CD4-positive, CD25-positive, alpha-beta regulatory T cell (primary cell): ENCODE measurements around the gene GORAB. TPM values are rescaled to one million over a fixed set of nuclear protein-coding genes. Genes with fewer than 3 reads are reported as not detected.

Experiments
- polyA plus RNA-seq, 4 donors: library from polyadenylated mRNA; unstranded; fragments of 300-500 nt; fragmentation: Illumina TruSeq; gene quantifications; one replicate each; pipeline ENCODE4 v1.2.3, GENCODE V29; 2021
- total RNA-seq: library from RNA; stranded (reverse); gene quantifications from one replicate; pipeline ENCODE4 v1.2.3, GENCODE V29; 2022

Gene GORAB
- total and polyA plus RNA-seq, 5 donors from 2014 or later: 3.7 to 29.8 (median 4.9) TPM

Other genes starting within 250 kb of the GORAB start
- gene PRRX1, start 132.0 kb downstream of the GORAB start, total RNA-seq: not detected
- 1 to 10 TPM in 1 of 4 donors, under 1 TPM in 1, not detected in 2; 0.11 to 1.3 TPM for gene PRRX1, start 132.0 kb downstream of the GORAB start, polyA plus RNA-seq